Stomach (tissue), 4 donors: ENCODE data around the gene ARID1B.

Experiments used
- CTCF ChIP-seq, 7 experiments: fragments of 450-650 bp in 4 of 7; fragments of 200-600 bp in 3 of 7; sonication (generic) in 3 of 7; IDR thresholded peaks; one replicate each; pipeline ENCODE4 v1.5.1; 2016 to 2019; ENCODE audit warnings: antibody characterized with exemption in 7 of 7, control low read depth in 2 of 7, mild to moderate bottlenecking in 1 of 7
- EP300 ChIP-seq: sonication (generic); formaldehyde crosslinking; IDR thresholded peaks from one replicate; pipeline ENCODE4 v1.6.1; 2017; ENCODE audit warnings: antibody characterized with exemption

DNA sequence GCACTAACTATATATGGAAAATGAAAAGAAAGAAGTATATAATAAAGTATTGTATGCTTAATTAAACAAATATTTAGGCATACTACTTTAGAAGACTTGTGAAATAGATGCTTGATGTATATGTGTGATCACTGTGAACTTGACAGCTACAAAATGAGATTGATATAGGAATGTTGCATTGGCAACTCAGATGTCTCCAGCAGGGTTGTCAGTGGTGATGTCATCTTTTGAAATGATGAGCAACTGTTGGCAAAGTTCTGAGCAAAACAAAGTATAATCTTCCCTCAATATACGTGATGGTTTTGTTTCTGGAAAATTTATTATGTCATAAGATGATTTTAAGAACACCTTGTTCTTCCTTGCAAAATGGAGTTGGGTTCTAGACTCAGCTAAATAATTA, 133.8 kb downstream of the ARID1B start:
- TF ChIP-seq CTCF (IDR thresholded peaks at IDR 0.05) (no peak), EP300 (no peak)
